HG02938 (cell line): Measurements from ENCODE around the gene SEZ6L.

Source experiments
- ATAC-seq: cut with Tn5 transposase; IDR thresholded peaks from one replicate; pipeline ENCODE4 v1.9.1; 2021; ENCODE audit warnings: mild to moderate bottlenecking, moderate library complexity; ENCODE audit not compliant: unreplicated experiment

The SEZ6L gene

DNA sequence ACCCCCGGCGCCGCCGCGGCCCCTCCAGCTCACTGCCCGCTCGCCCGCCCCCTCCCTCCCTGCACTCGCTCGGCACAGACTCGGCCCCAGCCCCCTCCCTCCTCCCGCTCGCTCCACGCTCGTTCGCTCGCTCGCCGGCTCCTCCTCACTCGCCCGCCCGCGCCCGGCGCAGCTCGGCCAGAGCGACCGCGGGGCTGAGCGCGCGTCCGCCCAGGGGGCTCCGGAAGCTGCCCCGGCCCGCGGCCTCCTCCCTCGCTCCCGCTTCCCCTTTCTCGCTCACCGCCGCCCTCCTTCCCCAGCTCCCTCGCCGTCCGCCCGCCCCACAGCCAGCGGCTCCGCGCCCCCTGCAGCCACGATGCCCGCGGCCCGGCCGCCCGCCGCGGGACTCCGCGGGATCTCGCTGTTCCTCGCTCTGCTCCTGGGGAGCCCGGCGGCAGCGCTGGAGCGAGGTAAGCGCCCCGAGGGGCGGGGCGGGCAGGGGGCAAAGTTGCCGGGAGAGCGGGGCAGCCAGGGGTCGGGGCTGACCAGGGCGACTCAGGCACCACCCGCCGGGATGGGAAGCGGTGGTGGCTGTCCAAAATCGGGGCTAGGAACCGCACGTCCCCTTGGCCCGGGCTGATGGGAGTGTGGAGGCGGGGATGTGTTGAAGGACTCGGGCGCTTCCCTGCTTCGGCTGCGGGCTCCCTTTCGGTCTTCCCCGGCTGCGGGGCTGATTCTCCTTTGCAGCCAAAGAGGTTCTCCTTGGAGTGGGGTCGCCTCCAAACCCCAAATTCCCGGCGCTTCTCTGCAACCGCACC, at the start of gene SEZ6L:
Gene SEZ6L (plus strand): TSS at position 148 of the 797 bp plus-strand sequence. CDS start 208 bp downstream, at position 356.
- ATAC-seq = no peak

DNA sequence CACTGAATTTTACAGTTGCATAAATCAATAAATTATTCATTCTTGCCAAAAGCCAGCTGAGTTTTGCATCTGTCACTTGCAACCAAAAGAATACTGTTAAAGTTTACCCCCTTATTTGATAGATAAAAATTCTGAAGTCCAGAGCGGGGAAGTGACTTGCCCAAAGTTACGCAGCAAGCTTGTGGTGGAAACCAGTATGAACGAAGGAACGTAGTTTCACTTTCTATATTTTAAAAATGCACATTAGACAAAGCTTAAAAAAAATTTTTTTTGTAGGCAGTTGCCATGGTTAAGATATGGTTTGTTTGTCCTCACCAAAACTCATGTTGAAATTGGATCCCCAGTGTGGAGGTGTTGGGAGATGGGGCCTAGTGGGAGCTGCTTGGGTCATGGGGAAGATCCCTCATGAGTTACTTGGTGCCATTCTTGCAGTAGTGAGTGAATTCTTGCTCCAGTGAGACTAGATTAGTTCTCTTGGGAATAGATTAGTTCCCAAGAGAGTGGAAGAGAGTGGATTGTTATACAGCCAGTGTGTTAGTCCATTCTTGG, 46.3 kb upstream of the SEZ6L start:
- no peak for ATAC-seq

DNA sequence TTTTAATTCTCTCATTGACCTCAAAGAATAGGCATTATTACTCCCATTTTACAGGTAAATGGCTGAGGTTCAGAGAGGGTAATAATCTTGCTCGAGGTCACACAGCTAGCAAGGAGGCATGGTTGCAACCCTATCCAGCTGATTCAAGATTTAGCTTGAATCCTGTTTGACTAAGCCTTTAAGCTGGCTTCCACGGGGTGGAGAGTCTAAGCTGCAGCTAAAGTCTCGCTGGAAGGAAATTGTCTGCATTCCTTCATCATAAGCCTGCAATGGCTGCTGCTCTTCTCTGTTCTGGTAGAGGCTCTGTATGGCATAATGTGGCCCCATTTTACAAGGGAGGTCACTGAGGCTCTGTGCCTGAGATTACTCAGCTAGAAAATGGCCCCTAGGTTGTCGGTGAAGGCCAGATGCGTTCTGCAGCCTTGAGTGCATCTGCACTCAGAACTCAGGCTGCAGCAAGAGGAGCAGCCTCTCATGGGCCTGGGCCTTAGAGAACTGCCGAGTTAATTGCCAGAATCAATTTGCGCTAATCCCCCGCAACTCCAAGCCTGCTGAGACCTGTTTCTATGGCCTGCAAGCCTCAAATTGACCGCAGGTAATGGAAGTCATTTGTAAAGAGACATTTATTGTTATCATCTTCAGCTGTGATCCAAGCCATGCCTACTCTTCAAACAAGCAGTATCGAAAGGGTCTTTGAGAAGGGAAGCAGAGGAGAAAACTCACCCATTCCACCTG, 44.1 kb upstream of the SEZ6L start:
- ATAC-seq = no peak

DNA sequence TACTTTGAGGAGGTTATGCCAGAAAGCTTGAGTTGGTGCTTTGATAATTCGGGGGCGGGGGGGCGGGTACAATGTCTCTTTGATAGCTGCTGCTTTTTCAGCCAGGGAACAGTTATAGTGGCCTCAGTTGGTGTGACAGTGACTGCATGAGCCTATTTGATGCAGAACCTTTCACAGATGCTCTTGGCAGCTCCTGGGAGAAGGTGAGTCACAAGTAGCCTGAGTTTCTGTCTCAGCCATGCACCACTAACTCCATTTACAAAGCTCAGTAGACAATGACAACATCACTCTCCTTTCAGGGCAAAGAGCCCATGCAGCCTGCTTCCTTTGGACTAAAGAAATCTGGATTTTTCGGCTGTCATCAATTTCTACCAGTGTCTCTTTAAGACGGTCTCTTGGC, 42.1 kb upstream of the SEZ6L start:
- no peak for ATAC-seq

DNA sequence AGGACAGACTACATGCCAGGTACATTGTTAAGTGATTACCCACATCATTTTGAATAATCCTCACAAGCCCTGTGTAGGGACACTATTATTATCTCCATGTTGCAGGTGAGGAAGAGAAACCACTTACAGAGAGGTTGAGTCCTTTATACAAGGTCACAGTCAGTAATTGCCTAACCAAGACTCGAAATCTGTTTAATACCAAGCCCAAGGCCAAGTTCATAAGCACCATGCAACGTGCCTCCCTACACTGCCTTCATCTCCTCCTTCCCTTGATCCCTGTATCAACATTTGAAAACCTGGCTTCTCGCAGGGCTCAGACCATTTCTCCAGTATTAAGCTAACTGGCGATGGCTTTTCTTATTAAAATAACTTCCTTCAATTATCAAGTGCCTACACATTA, 41.7 kb upstream of the SEZ6L start:
- no peak for ATAC-seq

DNA sequence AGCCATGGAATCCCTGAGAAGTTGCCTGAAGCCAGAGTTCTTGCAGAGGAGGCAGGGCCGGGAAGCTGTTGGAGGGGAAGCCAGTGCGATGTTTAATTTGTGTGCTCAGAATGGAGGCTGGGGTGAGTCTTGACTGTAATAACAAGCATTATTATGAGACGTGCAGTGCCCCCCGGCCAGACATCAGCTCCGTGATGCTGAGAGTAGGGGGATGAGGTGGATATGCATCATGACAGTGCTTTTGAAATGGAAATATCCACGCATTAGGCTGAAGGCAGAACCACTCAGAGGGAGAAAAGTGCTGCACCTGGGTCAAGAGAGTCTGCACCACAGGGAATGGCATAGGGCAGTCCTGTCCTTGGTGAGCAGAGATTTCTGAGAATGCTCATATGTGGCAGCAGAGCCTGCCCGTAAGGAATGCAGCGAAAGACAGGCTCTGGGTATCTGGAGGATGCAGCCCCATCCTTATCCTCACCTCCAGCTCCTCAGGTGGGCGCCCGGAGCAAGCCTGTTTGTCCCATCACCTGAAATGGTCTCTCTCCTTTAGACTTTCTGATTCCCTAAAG, 37.6 kb upstream of the SEZ6L start:
- no peak for ATAC-seq

DNA sequence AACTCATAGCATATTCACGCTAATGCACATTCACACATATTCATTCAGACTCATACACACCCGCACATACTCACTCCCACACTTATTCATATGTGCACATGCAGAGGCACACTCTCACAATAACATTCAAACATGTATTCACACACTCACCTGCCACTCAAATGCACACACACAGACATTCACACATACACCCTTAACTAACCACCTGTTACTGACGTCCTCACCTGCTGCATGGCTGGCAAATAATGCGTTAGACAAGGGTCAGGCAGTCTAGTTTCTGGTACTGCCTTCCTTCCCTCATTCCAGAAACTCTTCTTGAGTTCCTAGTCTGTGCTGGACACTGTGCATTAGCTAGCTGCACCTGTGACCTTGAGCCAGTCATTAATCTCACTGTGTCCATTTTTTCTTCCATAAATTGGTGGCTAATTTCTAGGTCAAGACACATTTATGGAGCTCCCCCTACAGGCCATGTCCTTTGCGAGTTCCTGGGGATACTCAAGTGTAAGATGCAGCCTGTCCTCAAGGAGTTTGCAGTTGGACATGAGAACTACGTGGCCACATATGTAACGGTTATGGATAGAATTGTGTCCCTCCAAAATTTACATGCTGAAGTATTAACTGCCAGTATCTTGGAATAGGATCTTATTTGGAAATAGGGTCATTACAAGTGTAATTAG, 34.5 kb upstream of the SEZ6L start:
- ATAC-seq = no peak

DNA sequence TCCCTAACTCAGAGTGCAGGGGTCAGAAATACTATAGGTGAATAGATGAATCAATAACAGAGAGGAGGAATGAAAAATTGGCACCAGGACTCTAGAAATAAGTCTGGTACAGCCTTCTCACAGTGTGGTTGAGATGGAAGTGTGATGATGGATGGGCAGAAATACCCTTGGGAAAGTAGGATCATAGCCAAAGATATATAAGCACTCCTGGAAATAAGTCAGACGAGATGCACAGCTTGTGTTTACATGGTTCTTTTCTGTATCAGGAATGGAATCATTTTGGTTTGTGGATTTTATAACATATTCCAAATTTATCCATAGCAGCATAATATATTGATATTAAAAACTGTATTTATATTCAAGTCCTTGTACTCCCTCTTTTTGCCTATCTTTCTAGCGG, 33.5 kb upstream of the SEZ6L start:
- no peak for ATAC-seq

DNA sequence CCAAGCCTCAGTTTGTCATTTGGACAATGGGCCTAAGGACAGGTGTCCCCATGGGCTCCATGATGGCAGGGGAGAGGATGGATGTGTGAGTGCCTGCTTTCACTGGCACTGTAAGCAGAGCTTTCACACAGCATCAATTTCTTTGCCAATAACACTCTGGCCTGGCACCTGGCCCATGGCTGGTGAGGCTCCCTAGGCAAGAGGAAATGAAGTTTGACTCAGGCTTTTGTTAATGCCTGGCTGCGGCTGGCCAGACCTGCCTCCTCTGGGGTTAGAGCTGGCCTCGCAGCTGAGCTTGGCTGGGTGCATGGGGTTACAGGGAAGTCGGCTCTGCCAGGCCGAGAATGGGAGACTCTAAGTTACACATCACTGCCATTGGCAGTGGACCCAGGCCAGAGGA, 30.0 kb upstream of the SEZ6L start:
- ATAC-seq = no peak

DNA sequence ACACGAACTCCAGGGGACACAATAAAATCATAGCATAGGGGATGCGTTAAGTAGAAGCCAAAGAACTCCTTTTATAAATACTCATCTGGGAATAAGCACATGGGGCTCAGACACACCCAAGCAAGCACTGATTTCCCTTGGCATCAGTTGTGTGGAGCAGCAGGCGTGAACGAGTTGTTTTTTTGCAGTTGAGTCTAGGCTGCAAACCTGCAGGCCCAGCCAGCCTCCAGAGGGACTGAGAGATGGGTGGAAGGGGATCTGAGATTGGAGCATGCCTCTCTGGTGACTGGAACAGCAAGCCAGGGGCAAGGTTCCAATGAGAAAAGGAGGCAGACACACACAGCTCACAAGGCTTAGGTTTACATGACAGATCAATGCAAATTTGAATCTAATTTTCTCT, 27.4 kb upstream of the SEZ6L start:
- ATAC-seq = no peak

DNA sequence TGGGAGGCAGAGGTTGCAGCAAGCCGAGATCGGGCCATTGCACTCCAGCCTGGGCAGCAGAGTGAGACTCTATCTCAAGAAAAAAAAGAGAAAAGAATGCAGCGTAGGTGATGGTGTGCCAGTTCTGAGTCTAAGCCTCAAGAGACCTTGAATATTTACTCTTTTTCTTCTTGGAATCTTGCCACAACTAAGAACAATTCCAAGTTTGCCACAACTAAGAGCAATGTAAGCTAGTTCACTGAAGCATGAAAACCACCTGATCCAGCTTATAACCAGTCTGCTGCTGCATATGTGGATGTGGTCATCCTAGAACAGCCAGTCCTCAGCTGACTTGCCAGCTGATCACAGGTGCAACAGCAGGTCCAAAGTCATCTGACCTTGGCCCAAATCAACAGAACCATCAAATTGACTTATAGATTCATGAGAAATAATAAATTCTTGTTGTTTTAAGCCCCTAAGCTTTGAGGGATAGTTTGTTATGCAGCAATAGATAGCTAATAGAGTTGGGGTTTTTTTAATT, 25.4 kb upstream of the SEZ6L start:
- ATAC-seq = no peak

DNA sequence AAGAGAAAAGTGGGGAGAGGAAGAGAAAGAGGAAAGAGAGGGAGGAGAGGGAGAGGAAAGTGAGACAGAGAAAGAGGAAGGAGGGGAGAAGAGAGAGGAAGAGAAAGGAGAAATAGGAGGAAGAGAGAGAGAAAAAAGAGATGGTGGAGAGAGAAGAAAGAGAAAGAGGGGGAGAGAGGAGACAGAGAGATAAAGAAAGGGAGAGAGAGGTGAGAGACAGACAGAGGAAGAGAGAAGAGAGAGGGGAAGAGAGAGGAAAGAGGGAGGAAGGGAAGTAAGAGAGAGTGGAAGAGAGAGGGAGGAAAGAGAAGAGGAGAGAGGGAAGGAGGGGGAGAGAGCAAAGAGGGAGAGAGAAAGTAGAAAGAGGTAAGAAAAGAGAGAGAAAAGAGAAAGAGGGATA, 9.4 kb upstream of the SEZ6L start:
- ATAC-seq = no peak

DNA sequence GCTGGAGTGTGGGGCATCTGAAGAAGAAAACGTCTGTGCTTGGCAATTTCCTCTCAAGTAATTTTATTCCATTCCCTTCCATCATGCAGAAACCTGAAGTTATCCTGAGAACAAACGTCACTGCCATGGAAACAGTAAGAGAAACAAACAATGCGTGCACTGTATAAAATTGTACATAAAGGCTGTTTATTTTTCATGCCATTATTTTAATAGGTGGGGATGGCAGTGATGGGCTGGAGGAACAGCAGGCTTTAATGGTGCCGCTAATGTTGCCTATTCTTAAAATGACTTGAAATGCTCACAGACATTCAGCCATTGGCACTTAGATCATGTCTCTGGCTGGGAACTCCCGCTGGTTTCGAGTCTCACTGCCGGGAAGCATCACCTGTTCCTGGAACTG, 7.5 kb upstream of the SEZ6L start:
- no peak for ATAC-seq

DNA sequence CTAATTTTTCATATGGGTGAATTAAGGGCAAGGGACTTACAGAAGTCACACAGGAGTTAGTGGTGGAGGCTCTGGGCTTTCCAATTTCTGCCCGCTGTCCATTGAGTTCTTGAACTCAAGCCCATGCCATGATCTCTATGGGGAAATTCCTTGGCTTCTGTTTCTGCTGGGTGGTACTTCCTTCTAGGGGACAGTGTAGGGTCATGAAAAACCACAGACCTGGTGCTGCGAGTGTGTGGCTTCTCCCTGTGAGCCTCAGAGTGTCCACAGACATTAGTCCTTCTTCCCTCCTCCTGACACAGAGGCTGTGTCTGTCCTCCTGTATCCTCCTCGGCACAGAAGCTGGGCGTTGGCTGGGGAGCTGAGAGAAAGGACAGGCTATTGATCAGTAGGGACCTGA, 6.3 kb upstream of the SEZ6L start:
- no peak for ATAC-seq

DNA sequence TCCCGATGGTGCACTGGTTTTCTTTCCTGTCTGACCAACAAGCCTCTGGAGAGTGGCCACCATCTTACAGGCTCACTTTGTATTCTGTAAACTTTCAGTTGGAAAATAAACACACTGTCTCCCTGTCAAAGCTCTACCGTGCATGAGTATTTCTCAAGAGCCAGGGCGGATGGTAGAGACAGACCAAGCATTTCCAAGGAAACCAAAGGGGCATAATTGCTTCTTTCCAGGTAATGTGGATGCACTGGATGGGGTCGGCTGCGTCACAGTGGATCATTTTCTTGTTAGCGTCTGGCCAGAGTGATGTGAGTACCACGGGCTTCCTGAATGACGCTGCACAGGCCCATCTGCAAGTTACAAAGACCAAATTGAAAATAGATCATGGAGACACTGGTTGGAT, 5.1 kb upstream of the SEZ6L start:
- no peak for ATAC-seq

DNA sequence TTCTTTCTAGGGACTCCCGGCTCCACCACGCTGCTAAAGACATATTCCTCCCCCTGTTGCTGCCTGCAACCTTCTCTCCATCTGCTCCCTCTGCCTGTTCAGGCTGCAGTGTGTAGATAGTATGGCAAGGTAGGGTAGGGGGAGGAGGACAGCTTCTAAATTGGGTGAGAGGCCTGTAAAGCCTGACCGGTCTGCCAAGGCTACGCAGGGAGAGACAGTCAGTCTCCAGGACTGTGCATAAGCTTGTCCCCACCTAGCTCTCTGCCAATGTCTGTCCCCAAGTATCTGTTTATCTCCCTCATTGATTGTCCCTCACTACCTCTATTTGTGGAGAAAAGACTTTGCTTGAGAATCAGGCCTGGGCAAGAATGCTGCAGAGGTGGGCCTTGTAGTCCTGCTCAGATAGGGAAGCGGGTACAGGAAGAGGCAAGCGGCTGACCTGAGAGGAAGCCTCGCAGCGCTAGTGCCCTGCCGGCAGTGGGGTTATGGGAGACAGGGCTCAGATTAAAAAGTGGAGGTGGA, 871 bp upstream of the SEZ6L start:
- ATAC-seq = no peak

DNA sequence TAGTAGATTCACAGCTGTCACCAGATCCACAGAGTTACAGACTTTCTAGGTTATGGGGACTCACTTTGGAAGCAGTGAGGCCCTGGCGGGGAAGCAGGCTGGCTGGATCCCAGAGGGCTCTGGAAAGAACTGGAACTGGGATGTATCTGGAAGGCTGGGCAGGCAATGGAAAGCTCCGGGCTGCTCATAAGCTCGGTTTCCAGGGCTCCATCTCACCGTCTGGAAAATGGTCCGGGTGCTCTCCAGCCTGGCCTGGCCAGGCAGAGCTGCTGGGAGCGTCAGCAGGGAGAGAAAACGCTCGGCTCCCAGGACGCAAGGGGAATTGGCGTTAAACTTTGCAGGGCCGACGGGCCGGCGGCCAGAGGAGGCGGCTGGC, 335 bp upstream of the SEZ6L start:
- ATAC-seq = no peak

DNA sequence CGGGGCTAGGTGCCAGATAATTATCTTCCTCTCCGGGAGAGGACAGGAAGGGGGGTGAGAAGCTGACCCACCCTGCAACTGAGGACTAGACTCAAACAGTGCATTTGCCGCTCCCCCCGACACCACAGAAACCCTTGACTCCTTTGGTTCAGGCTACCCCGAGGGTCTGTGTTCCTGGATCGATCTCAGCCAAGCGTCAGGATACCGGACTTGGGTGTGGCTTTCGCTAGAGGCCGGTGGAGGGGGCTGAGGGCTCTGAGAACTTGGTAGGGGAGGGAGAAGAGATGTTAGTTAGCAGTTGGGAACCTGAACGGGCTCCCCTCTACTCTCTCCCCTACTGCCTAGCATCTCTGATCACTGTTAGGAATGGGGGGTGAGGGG, 840 bp downstream of the SEZ6L start:
- ATAC-seq = no peak

DNA sequence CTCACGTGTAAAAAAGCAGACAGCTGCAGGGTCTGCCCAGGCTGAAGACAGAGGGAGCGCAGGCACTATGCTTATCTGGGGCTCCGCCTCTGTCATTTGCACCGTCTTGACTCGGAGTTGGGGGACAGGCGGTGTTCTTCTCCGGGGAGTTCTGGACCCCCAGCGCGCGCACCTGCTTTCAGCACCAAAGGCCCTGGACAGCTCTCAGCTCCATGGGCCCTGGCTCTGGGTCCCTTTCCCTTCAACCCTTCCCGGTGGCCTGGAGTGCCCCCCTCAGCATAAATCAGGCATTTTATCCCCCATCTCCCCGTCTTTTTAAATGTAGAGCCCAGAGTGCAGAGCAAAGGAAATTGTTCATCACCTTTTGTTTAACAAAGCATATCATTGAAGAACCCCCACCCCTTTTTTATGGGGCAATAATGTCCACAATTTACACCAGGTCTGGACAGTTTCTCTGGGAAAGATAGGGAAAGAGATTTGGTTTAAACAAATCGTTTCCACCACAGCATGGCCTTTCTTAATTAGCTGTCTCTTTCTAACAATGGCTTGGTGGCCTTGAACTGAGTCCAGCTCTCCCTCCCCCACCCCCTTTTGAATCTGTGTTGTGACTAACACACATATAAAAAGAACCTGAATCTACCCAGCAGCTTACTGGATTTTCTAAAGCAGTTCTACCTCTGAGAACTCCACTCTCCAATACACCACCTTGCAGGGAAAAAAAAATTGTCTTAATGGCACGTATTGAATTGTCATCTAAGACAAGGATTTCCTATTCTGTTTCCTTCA, 1.7 kb downstream of the SEZ6L start:
- ATAC-seq = no peak

DNA sequence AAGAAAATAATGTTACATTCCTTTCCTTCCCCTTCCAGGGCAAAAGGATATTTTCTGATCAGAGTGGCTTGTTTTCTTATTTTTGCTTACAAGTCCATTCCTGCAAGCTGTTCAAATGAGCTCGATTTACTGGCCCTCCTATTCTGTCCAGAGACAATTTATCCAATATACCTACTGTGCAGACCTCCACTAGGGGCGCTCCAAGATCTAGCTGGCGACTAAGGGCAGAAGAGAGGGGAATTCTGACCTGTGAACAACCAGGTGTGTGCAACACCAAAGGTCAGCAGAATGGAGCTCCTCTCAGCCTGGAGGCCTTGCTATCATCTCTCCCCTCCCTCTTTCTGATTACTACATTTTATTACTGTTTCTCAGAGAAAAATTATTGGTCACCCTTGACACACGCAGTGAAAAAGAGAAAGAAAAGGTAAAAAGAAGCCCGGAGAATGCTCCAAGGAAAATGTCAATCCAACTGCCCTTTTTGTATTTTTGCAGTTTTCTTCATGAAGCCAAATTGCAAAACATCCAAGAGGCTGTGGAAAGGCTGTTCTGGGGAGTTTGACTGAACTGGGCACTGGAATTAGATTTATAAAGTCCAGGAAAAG, 3.2 kb downstream of the SEZ6L start:
- no peak for ATAC-seq
